ENCODE data around the gene ZDHHC13. TPM values are rescaled to one million over a fixed set of nuclear protein-coding genes. Genes with fewer than 3 reads are reported as not detected.

Gene ZDHHC13
- polyA plus RNA-seq, 1 donor from 2014 or later, result 70.0 TPM

GRCh38 chr11:19220903-19221724 lies 104.1 kb downstream of the ZDHHC13 start:
- Histone ChIP-seq H2AFZ (ENCODE audit: low read depth, low read length) (no peak overlapping the region), H3K79me2 (replicated peaks; ENCODE audit: insufficient read depth, low read length) (no peaks in the 10 kb centered on the region), H3K9me2 (ENCODE audit: insufficient read depth, low read length) (no peaks in the 10 kb centered on the region), H4K20me1 (ENCODE audit: insufficient read depth) (no peaks in the 10 kb centered on the region), H3K4me3 (ENCODE audit: low read length) (no peak overlapping the region), H3K4me2 (ENCODE audit: low read length) (no peak overlapping the region), H3K9ac (ENCODE audit: low read length) (no peak overlapping the region), H3K9me3 (ENCODE audit: low read length) (no peaks in the 10 kb centered on the region), H3K36me3 (ENCODE audit: insufficient read depth, low read length) (no peaks in the 10 kb centered on the region), H3K27me3 (ENCODE audit: insufficient read depth, low read depth, low read length) (no peaks in the 10 kb centered on the region), H3K27ac (ENCODE audit: low read length) (no peak overlapping the region), H3F3A (ENCODE audit: insufficient read depth, low read length, poor library complexity, severe bottlenecking) (no peaks in the 10 kb centered on the region)
- TF ChIP-seq CTCF (IDR thresholded peaks at IDR 0.05; ENCODE audit: poor library complexity, severe bottlenecking) (no peak), EZH2 (IDR thresholded peaks at IDR 0.05; ENCODE audit: borderline replicate concordance, insufficient read depth, low read length, poor library complexity, severe bottlenecking) (no peak), EP300 (conservative IDR thresholded peaks at IDR 0.05; ENCODE audit: poor library complexity, severe bottlenecking) (no peak), RAD21 (conservative IDR thresholded peaks at IDR 0.05) (no peak), SMC3 (conservative IDR thresholded peaks at IDR 0.05; ENCODE audit: poor library complexity) (no peak), TAF1 (IDR thresholded peaks at IDR 0.05; ENCODE audit: low read depth) (no peak), MXI1 (conservative IDR thresholded peaks at IDR 0.05; ENCODE audit: poor library complexity, severe bottlenecking) (no peak)

DNA sequence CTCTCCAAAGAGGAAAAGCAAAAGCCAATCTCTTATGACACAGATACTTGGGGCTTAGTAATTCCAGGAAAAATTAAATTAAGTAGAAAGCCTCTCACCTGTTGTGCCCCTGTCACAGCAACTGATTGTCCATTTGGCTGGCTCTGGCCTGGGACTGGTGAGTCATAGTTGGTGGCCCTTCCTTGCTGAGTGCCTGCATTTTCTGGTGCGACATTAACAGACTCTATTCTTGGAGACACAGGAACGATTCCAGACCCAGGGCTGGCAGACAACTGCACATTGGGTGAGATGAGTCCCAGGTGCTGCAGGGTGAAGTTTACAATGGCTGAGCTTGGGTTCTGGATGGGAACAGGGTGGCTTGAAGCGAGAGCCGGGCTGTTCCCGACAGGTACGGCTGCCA lies 108.2 kb downstream of the ZDHHC13 start:
- no peaks in the 10 kb centered on the region for H3K79me2 ChIP-seq (replicated peaks; ENCODE audit: insufficient read depth, low read length)
- no peak overlapping the region for H3K4me2 ChIP-seq (ENCODE audit: low read length)
- no peaks in the 10 kb centered on the region for H3K27me3 ChIP-seq (ENCODE audit: insufficient read depth, low read depth, low read length)
- H2AFZ ChIP-seq (ENCODE audit: low read depth, low read length), result no peak overlapping the region
- no peaks in the 10 kb centered on the region for H3K9me3 ChIP-seq (ENCODE audit: low read length)
- no peaks in the 10 kb centered on the region for H3K36me3 ChIP-seq (ENCODE audit: insufficient read depth, low read length)
- H3K9me2 ChIP-seq (ENCODE audit: insufficient read depth, low read length), result no peaks in the 10 kb centered on the region
- TF ChIP-seq SMC3 (conservative IDR thresholded peaks at IDR 0.05; ENCODE audit: poor library complexity), result no peak
- H3K27ac ChIP-seq (ENCODE audit: low read length), result no peak overlapping the region
- no peak overlapping the region for H3K4me3 ChIP-seq (ENCODE audit: low read length)
- no peaks in the 10 kb centered on the region for H4K20me1 ChIP-seq (ENCODE audit: insufficient read depth)
- no peaks in the 10 kb centered on the region for H3F3A ChIP-seq (ENCODE audit: insufficient read depth, low read length, poor library complexity, severe bottlenecking)
- H3K9ac ChIP-seq (ENCODE audit: low read length), result no peak overlapping the region

- no peaks in the 10 kb centered on the region for H3K9me3 ChIP-seq (ENCODE audit: low read length)
- no peaks in the 10 kb centered on the region for H3K27me3 ChIP-seq (ENCODE audit: insufficient read depth, low read depth, low read length)
- no peak overlapping the region for H3K4me3 ChIP-seq (ENCODE audit: low read length)
- no peaks in the 10 kb centered on the region for H3F3A ChIP-seq (ENCODE audit: insufficient read depth, low read length, poor library complexity, severe bottlenecking)
- H3K36me3 ChIP-seq (ENCODE audit: insufficient read depth, low read length), result no peaks in the 10 kb centered on the region
- no peak overlapping the region for H3K4me2 ChIP-seq (ENCODE audit: low read length)
- no peak overlapping the region for H2AFZ ChIP-seq (ENCODE audit: low read depth, low read length)
- no peak overlapping the region for H3K27ac ChIP-seq (ENCODE audit: low read length)
- no peaks in the 10 kb centered on the region for H3K9me2 ChIP-seq (ENCODE audit: insufficient read depth, low read length)
- H3K9ac ChIP-seq (ENCODE audit: low read length), result no peak overlapping the region
- H3K79me2 ChIP-seq (replicated peaks; ENCODE audit: insufficient read depth, low read length), result no peaks in the 10 kb centered on the region
- no peaks in the 10 kb centered on the region for H4K20me1 ChIP-seq (ENCODE audit: insufficient read depth)
- no peak for TF ChIP-seq MXI1 (conservative IDR thresholded peaks at IDR 0.05; ENCODE audit: poor library complexity, severe bottlenecking)
- no peak for TF ChIP-seq CTCF (IDR thresholded peaks at IDR 0.05; ENCODE audit: poor library complexity, severe bottlenecking)
- TF ChIP-seq, protein P1, sequence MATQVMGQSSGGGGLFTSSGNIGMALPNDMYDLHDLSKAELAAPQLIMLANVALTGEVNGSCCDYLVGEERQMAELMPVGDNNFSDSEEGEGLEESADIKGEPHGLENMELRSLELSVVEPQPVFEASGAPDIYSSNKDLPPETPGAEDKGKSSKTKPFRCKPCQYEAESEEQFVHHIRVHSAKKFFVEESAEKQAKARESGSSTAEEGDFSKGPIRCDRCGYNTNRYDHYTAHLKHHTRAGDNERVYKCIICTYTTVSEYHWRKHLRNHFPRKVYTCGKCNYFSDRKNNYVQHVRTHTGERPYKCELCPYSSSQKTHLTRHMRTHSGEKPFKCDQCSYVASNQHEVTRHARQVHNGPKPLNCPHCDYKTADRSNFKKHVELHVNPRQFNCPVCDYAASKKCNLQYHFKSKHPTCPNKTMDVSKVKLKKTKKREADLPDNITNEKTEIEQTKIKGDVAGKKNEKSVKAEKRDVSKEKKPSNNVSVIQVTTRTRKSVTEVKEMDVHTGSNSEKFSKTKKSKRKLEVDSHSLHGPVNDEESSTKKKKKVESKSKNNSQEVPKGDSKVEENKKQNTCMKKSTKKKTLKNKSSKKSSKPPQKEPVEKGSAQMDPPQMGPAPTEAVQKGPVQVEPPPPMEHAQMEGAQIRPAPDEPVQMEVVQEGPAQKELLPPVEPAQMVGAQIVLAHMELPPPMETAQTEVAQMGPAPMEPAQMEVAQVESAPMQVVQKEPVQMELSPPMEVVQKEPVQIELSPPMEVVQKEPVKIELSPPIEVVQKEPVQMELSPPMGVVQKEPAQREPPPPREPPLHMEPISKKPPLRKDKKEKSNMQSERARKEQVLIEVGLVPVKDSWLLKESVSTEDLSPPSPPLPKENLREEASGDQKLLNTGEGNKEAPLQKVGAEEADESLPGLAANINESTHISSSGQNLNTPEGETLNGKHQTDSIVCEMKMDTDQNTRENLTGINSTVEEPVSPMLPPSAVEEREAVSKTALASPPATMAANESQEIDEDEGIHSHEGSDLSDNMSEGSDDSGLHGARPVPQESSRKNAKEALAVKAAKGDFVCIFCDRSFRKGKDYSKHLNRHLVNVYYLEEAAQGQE (IDR thresholded peaks at IDR 0.05; ENCODE audit: borderline replicate concordance), result no peak
- TF ChIP-seq SMC3 (conservative IDR thresholded peaks at IDR 0.05; ENCODE audit: poor library complexity), result no peak
- TF ChIP-seq TAF1 (IDR thresholded peaks at IDR 0.05; ENCODE audit: low read depth), result no peak
- no peak for TF ChIP-seq EZH2 (IDR thresholded peaks at IDR 0.05; ENCODE audit: borderline replicate concordance, insufficient read depth, low read length, poor library complexity, severe bottlenecking)
These were observed 108.6 kb downstream of the ZDHHC13 start for GRCh38 chr11:19225581-19225980.

Data from neural cell (in vitro differentiated cells).